Mucosa of descending colon (tissue), 3 donors: Measurements from ENCODE around the gene TBC1D19. TPM values are rescaled to one million over a fixed set of nuclear protein-coding genes. Genes with fewer than 3 reads are reported as not detected.
"Not testable (repeated sequence)": the region's sequence is repeated elsewhere in the genome, so short reads cannot be mapped to it uniquely, and the experiment has no call there.

Experiments used
- ATAC-seq: fragments of 200-7000 bp; cut with Tn5 transposase; one replicate; pipeline ENCODE4 v1.9.1; 2020; ENCODE audit warnings: mild to moderate bottlenecking, moderate library complexity
- DNase-seq, 3 donors: peaks; one replicate each; pipeline ENCODE4 v3.0.0-alpha.2; 2020
- H3K36me3 ChIP-seq: fragments of 200-600 bp; one replicate; pipeline ENCODE4 v1.8.0; 2021; ENCODE audit warnings: low read depth, mild to moderate bottlenecking
- H3K4me1 ChIP-seq: fragments of 200-600 bp; one replicate; pipeline ENCODE4 v1.8.0; 2021; ENCODE audit warnings: low read depth, mild to moderate bottlenecking
- H3K4me3 ChIP-seq: fragments of 200-600 bp; one replicate; pipeline ENCODE4 v1.8.0; 2021; ENCODE audit warnings: mild to moderate bottlenecking
- H3K9me3 ChIP-seq: fragments of 200-600 bp; one replicate; pipeline ENCODE4 v1.8.0; 2021; ENCODE audit warnings: mild to moderate bottlenecking
- intact Hi-C, 2 donors: fragments of 100-400 bp; cut with DNase I in 1 of 2; cut with micrococcal nuclease in 1 of 2; formaldehyde crosslinking; loops; one replicate each; pipeline versions ENCODE4 v1.11.0 to v1.11.1; 2022; cut with DNase I, micrococcal nuclease
- total RNA-seq, 3 donors: library from RNA; stranded (reverse); fragmentation: NEBNext Ultra II Directional in 2 of 3; extraction: Animal tissue kit (Norgen Biotek cat#: 25700) in 2 of 3; gene quantifications; one replicate each; pipeline versions ENCODE4 v1.2.1 to v1.2.4, GENCODE V29; 2021 to 2023
- TF ChIP-seq, protein P1 (sequence below): fragments of 200-600 bp; IDR thresholded peaks from one replicate; pipeline ENCODE4 v1.8.0; 2022; ENCODE audit warnings: antibody characterized with exemption, mild to moderate bottlenecking
- donor health status: DM: no; HTN: no; CAD: no; lungs with moderate emphysema.
- donor health status: DM: no; HTN: no; CAD: no.
- donor health status: DM: no; HTN: yes; CAD: no.

TBC1D19 gene
- total RNA-seq, 3 donors from 2014 or later = 3.7 to 11.6 (median 6.8) TPM

DNA sequence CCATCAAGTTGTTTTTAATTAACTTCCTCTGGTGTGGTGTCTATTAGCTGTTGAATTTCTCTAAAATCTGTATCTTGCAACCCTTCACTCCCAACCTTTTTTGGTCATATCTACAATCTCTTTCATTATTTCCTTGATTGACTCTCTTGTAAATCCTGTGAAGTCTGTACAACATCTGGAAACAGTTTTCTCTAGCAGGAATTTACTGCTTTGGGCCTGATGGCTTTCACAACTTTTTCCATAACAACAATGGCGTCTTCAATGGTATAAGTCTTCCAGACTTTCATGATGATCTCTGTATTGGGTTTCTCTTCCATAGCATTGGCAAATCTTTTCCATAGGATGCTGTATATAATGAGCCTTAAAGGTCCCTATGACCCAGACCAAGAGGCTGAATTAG lies 49.0 kb downstream of the TBC1D19 start:
- DNase-seq (no peak), ATAC-seq (no peak)
- Histone ChIP-seq H3K9me3 (no peaks in the 10 kb centered on the region), H3K36me3 (no peaks in the 10 kb centered on the region), H3K4me1 (no peaks in the 10 kb centered on the region), H3K4me3 (no peak overlapping the region)
- intact Hi-C loops = no loop called here
- TF ChIP-seq, protein P1, sequence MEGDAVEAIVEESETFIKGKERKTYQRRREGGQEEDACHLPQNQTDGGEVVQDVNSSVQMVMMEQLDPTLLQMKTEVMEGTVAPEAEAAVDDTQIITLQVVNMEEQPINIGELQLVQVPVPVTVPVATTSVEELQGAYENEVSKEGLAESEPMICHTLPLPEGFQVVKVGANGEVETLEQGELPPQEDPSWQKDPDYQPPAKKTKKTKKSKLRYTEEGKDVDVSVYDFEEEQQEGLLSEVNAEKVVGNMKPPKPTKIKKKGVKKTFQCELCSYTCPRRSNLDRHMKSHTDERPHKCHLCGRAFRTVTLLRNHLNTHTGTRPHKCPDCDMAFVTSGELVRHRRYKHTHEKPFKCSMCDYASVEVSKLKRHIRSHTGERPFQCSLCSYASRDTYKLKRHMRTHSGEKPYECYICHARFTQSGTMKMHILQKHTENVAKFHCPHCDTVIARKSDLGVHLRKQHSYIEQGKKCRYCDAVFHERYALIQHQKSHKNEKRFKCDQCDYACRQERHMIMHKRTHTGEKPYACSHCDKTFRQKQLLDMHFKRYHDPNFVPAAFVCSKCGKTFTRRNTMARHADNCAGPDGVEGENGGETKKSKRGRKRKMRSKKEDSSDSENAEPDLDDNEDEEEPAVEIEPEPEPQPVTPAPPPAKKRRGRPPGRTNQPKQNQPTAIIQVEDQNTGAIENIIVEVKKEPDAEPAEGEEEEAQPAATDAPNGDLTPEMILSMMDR = no peak

DNA sequence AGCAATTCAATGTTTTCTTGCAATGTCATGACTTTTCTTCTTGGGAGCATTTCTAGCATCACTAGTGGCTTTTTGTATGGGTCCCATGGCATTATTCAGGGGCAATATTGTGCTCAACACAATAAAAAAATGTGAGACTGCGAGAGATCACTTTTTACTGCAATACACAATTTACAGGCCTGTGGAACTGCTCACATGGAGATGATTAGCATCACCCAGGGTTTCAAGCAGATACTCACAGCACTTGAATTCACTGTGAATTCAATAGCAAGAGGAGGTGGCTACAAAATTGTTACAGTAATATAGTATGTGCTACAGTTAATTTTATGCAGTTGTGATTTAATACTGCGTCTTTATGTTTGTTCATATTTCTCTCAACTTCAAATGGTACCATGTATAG lies 50.4 kb downstream of the TBC1D19 start:
- Histone ChIP-seq H3K4me3 (no peak overlapping the region), H3K9me3 (no peaks in the 10 kb centered on the region), H3K36me3 (no peaks in the 10 kb centered on the region), H3K4me1 (no peaks in the 10 kb centered on the region)
- ATAC-seq (no peak), DNase-seq (no peak)
- intact Hi-C loops = no loop called here
- TF ChIP-seq, protein P1 = no peak

DNA sequence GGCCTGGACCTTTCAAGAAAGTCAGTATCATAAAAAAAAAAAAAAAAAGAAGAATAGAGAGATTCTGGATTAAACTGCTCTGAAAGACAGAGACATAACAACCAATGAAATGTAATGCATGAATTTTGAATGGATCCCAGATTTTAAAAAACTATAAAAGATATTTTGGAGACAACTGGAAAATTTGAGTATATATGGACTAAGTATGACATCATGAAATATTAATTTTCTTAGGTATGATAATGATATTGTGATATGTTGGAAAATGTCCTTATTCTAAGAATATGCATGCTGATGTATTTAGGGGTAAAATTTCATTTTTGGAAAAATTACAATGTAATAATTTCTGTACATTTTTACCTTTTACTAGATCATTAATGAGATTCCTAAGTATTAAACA lies 52.6 kb downstream of the TBC1D19 start:
- intact Hi-C loops = no loop called here
- H3K4me3 ChIP-seq = no peak overlapping the region
- TF ChIP-seq, protein P1 = no peak
- ATAC-seq (no peak), DNase-seq (no peak)
- H3K4me1 ChIP-seq = no peaks in the 10 kb centered on the region
- no peaks in the 10 kb centered on the region for H3K36me3 ChIP-seq
- H3K9me3 ChIP-seq = no peaks in the 10 kb centered on the region

DNA sequence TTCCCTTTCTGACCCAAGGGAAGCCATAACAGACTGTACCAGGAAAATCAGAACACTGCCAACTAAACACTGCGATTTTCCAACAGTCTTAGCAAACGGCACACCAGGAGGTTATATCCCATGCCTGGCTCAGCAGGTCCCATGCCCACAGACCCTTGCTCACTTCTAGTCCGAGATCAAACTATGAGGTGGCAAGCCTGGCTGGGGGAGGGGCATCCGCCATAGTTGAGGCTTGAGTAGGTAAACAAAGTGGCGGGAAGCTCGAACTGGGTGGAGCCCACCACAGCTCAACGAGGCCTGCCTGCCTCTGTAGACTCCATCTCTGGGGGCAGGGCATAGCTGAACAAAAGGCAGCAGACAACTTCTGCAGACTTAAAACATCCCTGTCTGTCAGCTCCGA lies 56.8 kb downstream of the TBC1D19 start:
- H3K4me1 ChIP-seq, intact Hi-C loops, H3K9me3 ChIP-seq, DNase-seq, H3K36me3 ChIP-seq, ATAC-seq, H3K4me3 ChIP-seq: not testable (repeated sequence)

DNA sequence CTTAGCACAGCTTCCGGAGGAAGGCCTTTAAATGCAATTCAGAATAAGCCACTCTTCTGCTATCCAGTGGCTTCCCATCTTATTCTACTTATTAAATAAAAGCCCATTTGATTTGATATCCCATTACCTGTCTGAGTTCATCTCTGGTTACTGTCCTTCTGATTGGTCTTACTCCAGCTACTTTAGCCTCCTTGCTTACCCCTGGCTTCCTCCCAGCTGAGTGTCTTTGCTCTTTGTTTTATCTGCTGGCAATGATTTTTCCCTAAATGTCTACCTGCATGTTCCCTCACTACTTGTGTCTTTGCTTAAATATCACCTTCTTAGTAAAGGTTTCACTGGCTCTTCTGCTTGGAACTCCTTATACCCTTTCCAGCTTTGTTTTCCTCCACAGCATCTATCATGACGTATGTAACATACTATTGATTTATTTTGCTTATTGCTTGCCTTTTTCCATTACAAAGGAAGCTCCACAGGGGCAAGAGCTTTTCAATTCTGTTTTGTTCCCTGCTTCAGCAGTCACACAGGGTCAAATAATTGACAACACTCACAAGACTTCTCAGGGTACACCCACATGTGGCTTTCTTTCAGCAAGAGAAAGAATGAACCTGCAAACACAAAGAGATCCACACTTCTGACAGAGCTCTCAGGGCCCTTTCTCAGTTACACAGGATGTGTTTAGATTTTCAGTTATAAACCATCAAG lies 63.8 kb downstream of the TBC1D19 start:
- no peaks in the 10 kb centered on the region for H3K9me3 ChIP-seq
- DNase-seq (no peak), ATAC-seq (no peak)
- intact Hi-C loops = no loop called here
- H3K4me1 ChIP-seq = no peaks in the 10 kb centered on the region
- TF ChIP-seq, protein P1 = no peak
- no peaks in the 10 kb centered on the region for H3K36me3 ChIP-seq
- no peak overlapping the region for H3K4me3 ChIP-seq

DNA sequence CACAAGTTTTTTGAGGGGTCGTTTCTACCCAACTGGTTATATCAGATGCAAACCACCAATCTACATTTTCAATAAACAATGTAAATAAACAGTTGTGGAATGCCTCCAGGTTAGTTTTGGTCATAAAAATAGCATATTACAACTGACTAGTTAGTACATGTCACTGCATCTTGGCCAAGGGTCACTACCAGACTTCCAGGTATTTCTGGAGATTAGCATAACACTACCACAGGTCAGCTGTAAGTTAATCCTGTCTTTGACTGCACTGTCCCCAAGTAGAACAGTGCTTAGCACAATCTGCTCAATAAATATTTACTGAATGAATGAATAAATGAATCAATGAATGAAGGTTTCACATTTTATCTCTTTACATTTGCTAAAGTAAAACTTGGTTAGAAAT lies 64.4 kb downstream of the TBC1D19 start:
- Histone ChIP-seq H3K4me1 (no peaks in the 10 kb centered on the region), H3K4me3 (no peak overlapping the region), H3K36me3 (no peaks in the 10 kb centered on the region), H3K9me3 (no peaks in the 10 kb centered on the region)
- intact Hi-C loops = no loop called here
- TF ChIP-seq, protein P1 = no peak
- no peak for ATAC-seq
- DNase-seq = no peak
